SK-N-SH treated with all-trans-retinoic acid at 6 μM for 48 hours (cell line): Measurements from ENCODE around the gene WDR37.

Experiments used
- ATAC-seq: fragments of 200-7000 bp; cut with Tn5 transposase; 3 replicates; pipeline ENCODE4 v1.9.1; 2020; ENCODE audit warnings: mild to moderate bottlenecking, moderate library complexity
- ARNTL ChIP-seq: fragments of 450-650 bp; formaldehyde crosslinking; IDR thresholded peaks from 2 replicates; pipeline ENCODE4 v1.5.0; 2020; ENCODE audit warnings: low read depth, mild to moderate bottlenecking, moderate library complexity, borderline replicate concordance
- BACH2 ChIP-seq: fragments of 250-450 bp; sonication (Bioruptor Pico); IDR thresholded peaks from 2 replicates; pipeline ENCODE4 v1.9.0; 2021; ENCODE audit warnings: mild to moderate bottlenecking, borderline replicate concordance
- CSDC2 ChIP-seq: fragments of 250-450 bp; sonication (Bioruptor Pico); IDR thresholded peaks from 2 replicates; pipeline ENCODE4 v1.5.0; 2020; ENCODE audit warnings: mild to moderate bottlenecking, moderate library complexity
- ESRRG ChIP-seq: fragments of 250-450 bp; sonication (Bioruptor Pico); IDR thresholded peaks from 2 replicates; pipeline ENCODE4 v1.6.1; 2021; ENCODE audit warnings: mild to moderate bottlenecking
- GLIS3 ChIP-seq: fragments of 250-450 bp; sonication (Bioruptor Pico); IDR thresholded peaks from 2 replicates; pipeline ENCODE4 v1.5.0; 2020; ENCODE audit warnings: mild to moderate bottlenecking, moderate library complexity
- ISL1 ChIP-seq: fragments of 250-450 bp; sonication (Bioruptor Pico); IDR thresholded peaks from 2 replicates; pipeline ENCODE4 v2.1.2; 2022; ENCODE audit warnings: mild to moderate bottlenecking, moderate library complexity
- OSR1 ChIP-seq: fragments of 250-450 bp; sonication (Bioruptor Pico); IDR thresholded peaks from 2 replicates; pipeline ENCODE4 v1.8.0; 2022; ENCODE audit warnings: moderate library complexity, mild to moderate bottlenecking, inconsistent platforms
- RARB ChIP-seq: fragments of 250-450 bp; sonication (Bioruptor Pico); IDR thresholded peaks from 2 replicates; pipeline ENCODE4 v1.8.0; 2021; ENCODE audit warnings: mild to moderate bottlenecking, moderate library complexity
- SNAI2 ChIP-seq: fragments of 250-450 bp; sonication (Bioruptor Pico); IDR thresholded peaks from 2 replicates; pipeline ENCODE4 v1.5.0; 2020; ENCODE audit warnings: mild to moderate bottlenecking, moderate library complexity
- TCF4 ChIP-seq: fragments of 250-450 bp; sonication (Bioruptor Pico); IDR thresholded peaks from 2 replicates; pipeline ENCODE4 v1.8.0; 2021; ENCODE audit warnings: mild to moderate bottlenecking, moderate library complexity, borderline replicate concordance
- TOX ChIP-seq: fragments of 250-450 bp; sonication (Bioruptor Pico); IDR thresholded peaks from 2 replicates; pipeline ENCODE4 v1.8.0; 2021; ENCODE audit warnings: mild to moderate bottlenecking, moderate library complexity, borderline replicate concordance
- ZC3H10 ChIP-seq: fragments of 250-450 bp; sonication (Bioruptor Pico); IDR thresholded peaks from 2 replicates; pipeline ENCODE4 v1.5.1; 2021; ENCODE audit warnings: mild to moderate bottlenecking, moderate library complexity
- ZFP3 ChIP-seq: fragments of 250-450 bp; sonication (Bioruptor Pico); IDR thresholded peaks from 2 replicates; pipeline ENCODE4 v1.5.0; 2020; ENCODE audit warnings: mild to moderate bottlenecking, moderate library complexity
- ZFP30 ChIP-seq: fragments of 450-650 bp; formaldehyde crosslinking; IDR thresholded peaks from 2 replicates; pipeline ENCODE4 v1.5.0; 2022; ENCODE audit warnings: mild to moderate bottlenecking, moderate library complexity
- ZNF565 ChIP-seq: fragments of 450-650 bp; formaldehyde crosslinking; conservative IDR thresholded peaks from 2 replicates; pipeline ENCODE4 v1.5.0; 2020; ENCODE audit warnings: low read depth, mild to moderate bottlenecking, moderate library complexity
- ZNF70 ChIP-seq: fragments of 450-650 bp; formaldehyde crosslinking; IDR thresholded peaks from 2 replicates; pipeline ENCODE4 v1.5.0; 2020; ENCODE audit warnings: mild to moderate bottlenecking, moderate library complexity
- ZNF8 ChIP-seq: fragments of 450-650 bp; formaldehyde crosslinking; IDR thresholded peaks from 2 replicates; pipeline ENCODE4 v1.5.0; 2020; ENCODE audit warnings: mild to moderate bottlenecking, moderate library complexity
- TF ChIP-seq, protein P1 (sequence below): fragments of 250-450 bp; sonication (Bioruptor Pico); IDR thresholded peaks from 2 replicates; pipeline ENCODE4 v1.8.0; 2021; ENCODE audit warnings: low read depth, mild to moderate bottlenecking, moderate library complexity, borderline replicate concordance
- TF ChIP-seq, protein P2 (sequence below): fragments of 250-450 bp; sonication (Bioruptor Pico); IDR thresholded peaks from 2 replicates; pipeline ENCODE4 v1.5.1; 2021; ENCODE audit warnings: mild to moderate bottlenecking, moderate library complexity
- TF ChIP-seq, protein P3 (sequence below): fragments of 250-450 bp; sonication (Bioruptor Pico); IDR thresholded peaks from 2 replicates; pipeline ENCODE4 v1.8.0; 2020; ENCODE audit warnings: mild to moderate bottlenecking, moderate library complexity, borderline replicate concordance
- TF ChIP-seq, protein P4 (sequence below): fragments of 250-450 bp; sonication (Bioruptor Pico); IDR thresholded peaks from 2 replicates; pipeline ENCODE4 v1.5.0; 2020; ENCODE audit warnings: mild to moderate bottlenecking, moderate library complexity

WDR37 gene

DNA sequence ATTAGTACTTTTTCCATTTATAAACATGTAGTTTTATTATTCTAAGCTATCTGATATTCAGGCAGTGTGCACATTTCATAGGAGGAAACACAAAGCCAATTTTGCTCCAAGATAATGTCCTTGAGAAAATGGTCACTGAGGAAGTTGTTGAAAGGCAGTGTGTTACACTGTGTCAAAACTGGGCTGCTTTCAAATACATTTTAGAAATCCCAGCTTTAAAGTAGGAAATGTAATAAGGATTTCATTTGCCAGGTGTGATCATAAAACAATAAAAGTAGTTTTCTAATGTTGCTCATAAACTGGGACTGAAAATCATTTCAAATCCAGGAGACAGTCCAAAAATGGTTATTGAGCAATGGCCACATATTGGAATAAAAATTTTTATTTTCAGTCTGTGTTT is 80.1 kb downstream of the WDR37 start:
- TF ChIP-seq ZNF8 (CRISPR knock-in tag) (no peak), ZNF70 (CRISPR knock-in tag) (no peak), RARB (CRISPR knock-in tag) (no peak), TOX (CRISPR knock-in tag) (no peak), ESRRG (CRISPR knock-in tag) (no peak), ZNF565 (no peak), ZFP3 (no peak), ARNTL (CRISPR knock-in tag) (no peak), ZC3H10 (CRISPR knock-in tag) (no peak), ISL1 (CRISPR knock-in tag) (no peak), SNAI2 (CRISPR knock-in tag) (no peak)
- TF ChIP-seq, protein P1, sequence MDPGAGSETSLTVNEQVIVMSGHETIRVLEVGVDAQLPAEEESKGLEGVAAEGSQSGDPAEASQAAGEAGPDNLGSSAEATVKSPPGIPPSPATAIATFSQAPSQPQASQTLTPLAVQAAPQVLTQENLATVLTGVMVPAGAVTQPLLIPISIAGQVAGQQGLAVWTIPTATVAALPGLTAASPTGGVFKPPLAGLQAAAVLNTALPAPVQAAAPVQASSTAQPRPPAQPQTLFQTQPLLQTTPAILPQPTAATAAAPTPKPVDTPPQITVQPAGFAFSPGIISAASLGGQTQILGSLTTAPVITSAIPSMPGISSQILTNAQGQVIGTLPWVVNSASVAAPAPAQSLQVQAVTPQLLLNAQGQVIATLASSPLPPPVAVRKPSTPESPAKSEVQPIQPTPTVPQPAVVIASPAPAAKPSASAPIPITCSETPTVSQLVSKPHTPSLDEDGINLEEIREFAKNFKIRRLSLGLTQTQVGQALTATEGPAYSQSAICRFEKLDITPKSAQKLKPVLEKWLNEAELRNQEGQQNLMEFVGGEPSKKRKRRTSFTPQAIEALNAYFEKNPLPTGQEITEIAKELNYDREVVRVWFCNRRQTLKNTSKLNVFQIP (CRISPR knock-in tag): no peak
- TF ChIP-seq, protein P2, sequence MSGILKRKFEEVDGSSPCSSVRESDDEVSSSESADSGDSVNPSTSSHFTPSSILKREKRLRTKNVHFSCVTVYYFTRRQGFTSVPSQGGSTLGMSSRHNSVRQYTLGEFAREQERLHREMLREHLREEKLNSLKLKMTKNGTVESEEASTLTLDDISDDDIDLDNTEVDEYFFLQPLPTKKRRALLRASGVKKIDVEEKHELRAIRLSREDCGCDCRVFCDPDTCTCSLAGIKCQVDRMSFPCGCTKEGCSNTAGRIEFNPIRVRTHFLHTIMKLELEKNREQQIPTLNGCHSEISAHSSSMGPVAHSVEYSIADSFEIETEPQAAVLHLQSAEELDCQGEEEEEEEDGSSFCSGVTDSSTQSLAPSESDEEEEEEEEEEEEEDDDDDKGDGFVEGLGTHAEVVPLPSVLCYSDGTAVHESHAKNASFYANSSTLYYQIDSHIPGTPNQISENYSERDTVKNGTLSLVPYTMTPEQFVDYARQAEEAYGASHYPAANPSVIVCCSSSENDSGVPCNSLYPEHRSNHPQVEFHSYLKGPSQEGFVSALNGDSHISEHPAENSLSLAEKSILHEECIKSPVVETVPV (CRISPR knock-in tag): no peak
- TF ChIP-seq, protein P3, sequence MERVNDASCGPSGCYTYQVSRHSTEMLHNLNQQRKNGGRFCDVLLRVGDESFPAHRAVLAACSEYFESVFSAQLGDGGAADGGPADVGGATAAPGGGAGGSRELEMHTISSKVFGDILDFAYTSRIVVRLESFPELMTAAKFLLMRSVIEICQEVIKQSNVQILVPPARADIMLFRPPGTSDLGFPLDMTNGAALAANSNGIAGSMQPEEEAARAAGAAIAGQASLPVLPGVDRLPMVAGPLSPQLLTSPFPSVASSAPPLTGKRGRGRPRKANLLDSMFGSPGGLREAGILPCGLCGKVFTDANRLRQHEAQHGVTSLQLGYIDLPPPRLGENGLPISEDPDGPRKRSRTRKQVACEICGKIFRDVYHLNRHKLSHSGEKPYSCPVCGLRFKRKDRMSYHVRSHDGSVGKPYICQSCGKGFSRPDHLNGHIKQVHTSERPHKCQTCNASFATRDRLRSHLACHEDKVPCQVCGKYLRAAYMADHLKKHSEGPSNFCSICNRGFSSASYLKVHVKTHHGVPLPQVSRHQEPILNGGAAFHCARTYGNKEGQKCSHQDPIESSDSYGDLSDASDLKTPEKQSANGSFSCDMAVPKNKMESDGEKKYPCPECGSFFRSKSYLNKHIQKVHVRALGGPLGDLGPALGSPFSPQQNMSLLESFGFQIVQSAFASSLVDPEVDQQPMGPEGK (CRISPR knock-in tag): no peak
- ATAC-seq: no peak

DNA sequence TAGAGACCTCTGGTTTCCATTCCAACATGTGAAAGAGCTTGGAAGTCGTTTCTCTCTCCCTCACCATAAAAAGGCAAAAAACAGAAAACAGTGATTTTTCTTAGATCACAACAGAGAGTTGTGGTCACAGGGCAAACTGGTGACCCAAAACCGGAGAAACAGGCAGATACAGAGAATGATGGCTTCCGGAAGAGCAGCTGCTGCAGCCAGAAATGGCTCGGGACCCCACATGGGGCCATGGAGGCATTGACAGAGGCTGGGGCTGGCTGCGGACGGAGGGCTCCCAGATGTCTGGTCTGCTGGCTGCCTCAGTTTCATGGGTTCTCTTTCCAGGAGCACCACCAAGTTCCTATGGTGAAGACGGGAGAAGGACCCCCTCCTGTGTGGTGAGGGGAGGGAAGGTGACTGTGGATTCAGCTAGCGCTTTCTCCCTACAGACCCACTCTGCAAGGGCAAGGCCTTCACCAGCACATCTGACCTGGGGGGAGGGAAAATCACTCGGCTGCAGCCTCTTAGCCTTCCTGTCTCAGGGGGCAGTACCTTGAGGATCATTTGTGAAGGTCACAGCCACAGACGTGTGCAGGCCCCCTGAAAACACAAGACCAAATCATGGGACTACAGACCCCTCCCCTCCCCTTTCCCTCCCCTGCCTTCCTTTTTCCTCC is 81.4 kb downstream of the WDR37 start:
- no peak for ATAC-seq
- no peak for TF ChIP-seq OSR1 (CRISPR knock-in tag)
- no peak for TF ChIP-seq ZNF8 (CRISPR knock-in tag)
- TF ChIP-seq ISL1 (CRISPR knock-in tag): no peak
- TF ChIP-seq, protein P1 (CRISPR knock-in tag): no peak
- TF ChIP-seq BACH2 (CRISPR knock-in tag): no peak
- TF ChIP-seq, protein P2 (CRISPR knock-in tag): no peak
- no peak for TF ChIP-seq CSDC2 (CRISPR knock-in tag)
- TF ChIP-seq GLIS3 (CRISPR knock-in tag): no peak
- no peak for TF ChIP-seq SNAI2 (CRISPR knock-in tag)
- TF ChIP-seq, protein P4, sequence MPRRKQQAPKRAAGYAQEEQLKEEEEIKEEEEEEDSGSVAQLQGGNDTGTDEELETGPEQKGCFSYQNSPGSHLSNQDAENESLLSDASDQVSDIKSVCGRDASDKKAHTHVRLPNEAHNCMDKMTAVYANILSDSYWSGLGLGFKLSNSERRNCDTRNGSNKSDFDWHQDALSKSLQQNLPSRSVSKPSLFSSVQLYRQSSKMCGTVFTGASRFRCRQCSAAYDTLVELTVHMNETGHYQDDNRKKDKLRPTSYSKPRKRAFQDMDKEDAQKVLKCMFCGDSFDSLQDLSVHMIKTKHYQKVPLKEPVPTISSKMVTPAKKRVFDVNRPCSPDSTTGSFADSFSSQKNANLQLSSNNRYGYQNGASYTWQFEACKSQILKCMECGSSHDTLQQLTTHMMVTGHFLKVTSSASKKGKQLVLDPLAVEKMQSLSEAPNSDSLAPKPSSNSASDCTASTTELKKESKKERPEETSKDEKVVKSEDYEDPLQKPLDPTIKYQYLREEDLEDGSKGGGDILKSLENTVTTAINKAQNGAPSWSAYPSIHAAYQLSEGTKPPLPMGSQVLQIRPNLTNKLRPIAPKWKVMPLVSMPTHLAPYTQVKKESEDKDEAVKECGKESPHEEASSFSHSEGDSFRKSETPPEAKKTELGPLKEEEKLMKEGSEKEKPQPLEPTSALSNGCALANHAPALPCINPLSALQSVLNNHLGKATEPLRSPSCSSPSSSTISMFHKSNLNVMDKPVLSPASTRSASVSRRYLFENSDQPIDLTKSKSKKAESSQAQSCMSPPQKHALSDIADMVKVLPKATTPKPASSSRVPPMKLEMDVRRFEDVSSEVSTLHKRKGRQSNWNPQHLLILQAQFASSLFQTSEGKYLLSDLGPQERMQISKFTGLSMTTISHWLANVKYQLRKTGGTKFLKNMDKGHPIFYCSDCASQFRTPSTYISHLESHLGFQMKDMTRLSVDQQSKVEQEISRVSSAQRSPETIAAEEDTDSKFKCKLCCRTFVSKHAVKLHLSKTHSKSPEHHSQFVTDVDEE (CRISPR knock-in tag): no peak
- TF ChIP-seq TOX (CRISPR knock-in tag): no peak
- TF ChIP-seq ZNF70 (CRISPR knock-in tag): no peak
- TF ChIP-seq ESRRG (CRISPR knock-in tag): no peak
- no peak for TF ChIP-seq ZFP30
- TF ChIP-seq ZC3H10 (CRISPR knock-in tag): no peak
- no peak for TF ChIP-seq TCF4
- no peak for TF ChIP-seq ARNTL (CRISPR knock-in tag)
